HCT116 (cell line): Measurements from ENCODE around the gene WASF2. TPM values are rescaled to one million over a fixed set of nuclear protein-coding genes. Genes with fewer than 3 reads are reported as not detected.

Source experiments
- ATAC-seq: fragments of 200-7000 bp; cut with Tn5 transposase; 2 replicates; pipeline ENCODE4 v1.9.1; 2020; ENCODE audit warnings: mild to moderate bottlenecking, moderate library complexity
- BruUV-seq: library from RNA; stranded (reverse); fragments of 400-500 nt; replicated peaks from 2 replicates; lab custom pipeline; 2021; lab: Mats Ljungman, UMichigan
- CTCF ChIA-PET: fragments of 300-600 bp; sonication (Branson Sonifier 250); formaldehyde crosslinking; loops from one replicate; lab custom pipeline; 2021; ENCODE audit warnings: antibody characterized with exemption; lab: Charles Lee
- POLR2A ChIA-PET: fragments of 300-600, 350-600 bp; sonication (Branson Sonifier 250); formaldehyde crosslinking; loops from one replicate; lab custom pipeline; 2021; ENCODE audit warnings: antibody characterized with exemption; lab: Charles Lee
- RAD21 ChIA-PET, 2 experiments: fragments of 300-600 bp; sonication (Branson Sonifier 250); formaldehyde crosslinking; loops; one replicate each; lab custom pipeline; 2023; ENCODE audit warnings: low total read pairs in 2 of 2; ENCODE audit not compliant: uncharacterized antibody in 2 of 2, unreplicated experiment in 2 of 2, low non-redundant PET in 1 of 2; lab: Charles Lee
- DNase-seq: peaks from one replicate; pipeline ENCODE4 v3.0.0-alpha.2; 2010; ENCODE audit warnings: low read depth, low spot score
- H2AFZ ChIP-seq: fragments of 200-600 bp; shearing (Covaris generic), sonication (generic); 2 replicates; pipeline ENCODE4 v1.6.1; 2017; ENCODE audit warnings: low read depth, mixed run types, mixed read lengths, antibody characterized with exemption, low read length; ENCODE audit not compliant: poor library complexity, severe bottlenecking
- H3K27ac ChIP-seq: 2 replicates; pipeline ENCODE4 v1.5.1; 2012; ENCODE audit warnings: low read depth, low read length
- H3K27me3 ChIP-seq: fragments of 200-600 bp; sonication (generic); 2 replicates; pipeline ENCODE4 v1.6.1; 2016; ENCODE audit warnings: mixed run types, low read length, mixed read lengths; ENCODE audit not compliant: insufficient read depth
- H3K36me3 ChIP-seq, 2 experiments: fragments of 200-500 bp in 1 of 2; fragments of 200-600 bp in 1 of 2; sonication (Bioruptor generic) in 1 of 2; sonication (generic) in 1 of 2; 2 replicates each; pipeline versions ENCODE4 v1.5.1 to v1.6.1; 2014 to 2016; ENCODE audit warnings: low read length in 2 of 2, inconsistent platforms in 1 of 2, mixed read lengths in 1 of 2, mixed run types in 1 of 2; ENCODE audit not compliant: insufficient read depth in 2 of 2, control insufficient read depth in 1 of 2
- H3K4me1 ChIP-seq, 2 experiments: fragments of 200-600 bp in 1 of 2; sonication (generic) in 1 of 2; 2 replicates each; pipeline versions ENCODE4 v1.5.1 to v1.6.1; 2012 to 2017; ENCODE audit warnings: low read length in 2 of 2, inconsistent platforms in 1 of 2, mild to moderate bottlenecking in 1 of 2, mixed read lengths in 1 of 2, mixed run types in 1 of 2, moderate library complexity in 1 of 2; ENCODE audit not compliant: insufficient read depth in 2 of 2, control insufficient read depth in 1 of 2
- H3K4me2 ChIP-seq: fragments of 200-600 bp; sonication (generic); 2 replicates; pipeline ENCODE4 v1.6.1; 2017; ENCODE audit warnings: mixed run types, low read length, mixed read lengths
- H3K4me3 ChIP-seq, 2 experiments: fragments of 200-600 bp in 1 of 2; sonication (generic) in 1 of 2; replicated peaks in 1 of 2; 2 replicates each; pipeline ENCODE4 v1.5.1; 2011 to 2016; ENCODE audit warnings: low read length in 2 of 2, control low read depth in 1 of 2, low read depth in 1 of 2, mild to moderate bottlenecking in 1 of 2, mixed read lengths in 1 of 2, mixed run types in 1 of 2
- H3K79me2 ChIP-seq: fragments of 200-600 bp; sonication (generic); 2 replicates; pipeline ENCODE4 v1.6.1; 2017; ENCODE audit warnings: mild to moderate bottlenecking, mixed run types, low read length, moderate library complexity, mixed read lengths; ENCODE audit not compliant: insufficient read depth
- H3K9ac ChIP-seq: fragments of 200-600 bp; sonication (generic); 2 replicates; pipeline ENCODE4 v1.6.1; 2016; ENCODE audit warnings: low read length, mixed read lengths
- H3K9me2 ChIP-seq: fragments of 200-600 bp; sonication (generic), shearing (Covaris generic); 2 replicates; pipeline ENCODE4 v1.6.1; 2017; ENCODE audit warnings: mixed run types, mild to moderate bottlenecking, moderate library complexity; ENCODE audit not compliant: insufficient read depth
- H3K9me3 ChIP-seq, 2 experiments: fragments of 200-500 bp in 1 of 2; fragments of 200-600 bp in 1 of 2; sonication (Bioruptor generic) in 1 of 2; sonication (generic) in 1 of 2; 2 replicates each; pipeline ENCODE4 v1.6.1; 2014 to 2017; ENCODE audit warnings: low read length in 2 of 2, mixed read lengths in 2 of 2, inconsistent platforms in 1 of 2, low read depth in 1 of 2, mild to moderate bottlenecking in 1 of 2, mixed run types in 1 of 2, moderate library complexity in 1 of 2; ENCODE audit not compliant: control insufficient read depth in 1 of 2, insufficient read depth in 1 of 2
- H4K20me1 ChIP-seq: fragments of 200-600 bp; sonication (generic), shearing (Covaris generic); 2 replicates; pipeline ENCODE4 v1.6.1; 2017; ENCODE audit warnings: mixed run types, mild to moderate bottlenecking, moderate library complexity; ENCODE audit not compliant: insufficient read depth
- EGR1 ChIP-seq: IDR thresholded peaks from 2 replicates; pipeline ENCODE4 v1.6.1; 2012; ENCODE audit warnings: low read depth
- EZH2 ChIP-seq: fragments of 200-600 bp; sonication (generic); IDR thresholded peaks from 2 replicates; pipeline ENCODE4 v1.6.1; 2017; ENCODE audit warnings: antibody characterized with exemption, mixed run types
- POLR2A ChIP-seq: IDR thresholded peaks from 2 replicates; pipeline ENCODE4 v1.7.0; 2011; ENCODE audit warnings: borderline replicate concordance; ENCODE audit not compliant: insufficient read depth, insufficient read length; ENCODE audit errors: extremely low read depth
- POLR2AphosphoS5 ChIP-seq: IDR thresholded peaks from 2 replicates; pipeline ENCODE4 v1.6.1; 2011; ENCODE audit warnings: mild to moderate bottlenecking, low read depth, low read length, moderate library complexity
- RAD21 ChIP-seq: IDR thresholded peaks from 2 replicates; pipeline ENCODE4 v1.6.1; 2012; ENCODE audit warnings: low read depth, mild to moderate bottlenecking
- SIN3A ChIP-seq: IDR thresholded peaks from 2 replicates; pipeline ENCODE4 v1.6.1; 2012; ENCODE audit warnings: low read depth
- SP1 ChIP-seq: IDR thresholded peaks from 2 replicates; pipeline ENCODE4 v1.6.1; 2012; ENCODE audit warnings: low read depth
- SRF ChIP-seq: IDR thresholded peaks from 2 replicates; pipeline ENCODE4 v1.6.1; 2012; ENCODE audit warnings: low read depth
- ZFX ChIP-seq: fragments of 450-650 bp; IDR thresholded peaks from 2 replicates; pipeline ENCODE4 v1.6.1; 2017
- intact Hi-C: fragments of 100-400 bp; cut with micrococcal nuclease; formaldehyde crosslinking; loops from 2 replicates; pipeline ENCODE4 v1.10.0; 2022
- total RNA-seq: library from RNA; stranded (reverse); gene quantifications from one replicate; pipeline ENCODE4 v1.2.1, GENCODE V29; 2021; ENCODE audit not compliant: unreplicated experiment
- TF ChIP-seq, protein P1 (sequence below): IDR thresholded peaks from 2 replicates; pipeline ENCODE4 v1.6.1; 2012
- TF ChIP-seq, protein P2 (sequence below): IDR thresholded peaks from 2 replicates; pipeline ENCODE4 v1.6.1; 2011; ENCODE audit warnings: mild to moderate bottlenecking, low read length, moderate library complexity; ENCODE audit not compliant: insufficient replicate concordance; ENCODE audit errors: extremely low read depth

Gene WASF2
- total RNA-seq, 1 experiment from 2014 or later, result 111 TPM

DNA sequence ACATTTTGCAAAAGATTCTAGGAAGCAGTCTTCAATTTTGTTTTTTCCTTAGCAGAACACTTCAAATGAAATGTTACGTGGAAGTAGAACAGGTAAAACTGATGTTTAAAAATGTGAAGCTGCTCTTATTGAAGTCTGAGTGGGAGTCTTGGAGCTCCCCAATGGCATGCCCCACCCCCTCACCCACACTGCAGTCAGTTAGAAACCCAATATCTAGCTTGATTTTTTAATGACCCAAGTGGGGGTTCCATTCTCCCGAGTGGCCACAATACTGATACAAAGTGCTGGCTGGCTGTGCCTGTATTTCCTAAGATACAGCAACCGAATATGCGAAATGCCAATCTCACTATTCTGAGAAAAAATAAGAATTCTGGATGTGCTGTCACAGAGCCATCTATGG, 66.3 kb downstream of the WASF2 start:
- intact Hi-C loops, result no loop called here
- Histone ChIP-seq H3K27ac (no peak overlapping the region), H3K9ac (no peak overlapping the region), H3K4me1 (no peaks in the 10 kb centered on the region), H3K4me3 (no peak overlapping the region), H3K79me2 (peaks cover 50% of the 10 kb centered on the region), H4K20me1 (no peaks in the 10 kb centered on the region), H3K36me3 (peaks cover 7 to 10% of the 10 kb centered on the region in 2 experiments; a peak in 3 of 4 replicates), H3K9me2 (no peaks in the 10 kb centered on the region), H3K27me3 (no peaks in the 10 kb centered on the region)
- DNase-seq, result no peak
- CTCF ChIA-PET, result interaction anchor here (0.9 kb wide), 1 partner anchor 28 kb away, joined by 3 read pairs; no protein-coding TSS in a partner anchor
- RAD21 ChIA-PET, result no interaction called here
- no TSS peak for BruUV-seq
- TF ChIP-seq POLR2AphosphoS5, result no peak
- TF ChIP-seq, protein P1, sequence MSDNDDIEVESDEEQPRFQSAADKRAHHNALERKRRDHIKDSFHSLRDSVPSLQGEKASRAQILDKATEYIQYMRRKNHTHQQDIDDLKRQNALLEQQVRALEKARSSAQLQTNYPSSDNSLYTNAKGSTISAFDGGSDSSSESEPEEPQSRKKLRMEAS, result no peak
- no peak for TF ChIP-seq ZFX
- TF ChIP-seq EGR1, result no peak
- TF ChIP-seq RAD21, result no peak
- no peak for TF ChIP-seq SP1
- no peak for TF ChIP-seq SIN3A
- TF ChIP-seq POLR2A, result no peak
- TF ChIP-seq, protein P2, sequence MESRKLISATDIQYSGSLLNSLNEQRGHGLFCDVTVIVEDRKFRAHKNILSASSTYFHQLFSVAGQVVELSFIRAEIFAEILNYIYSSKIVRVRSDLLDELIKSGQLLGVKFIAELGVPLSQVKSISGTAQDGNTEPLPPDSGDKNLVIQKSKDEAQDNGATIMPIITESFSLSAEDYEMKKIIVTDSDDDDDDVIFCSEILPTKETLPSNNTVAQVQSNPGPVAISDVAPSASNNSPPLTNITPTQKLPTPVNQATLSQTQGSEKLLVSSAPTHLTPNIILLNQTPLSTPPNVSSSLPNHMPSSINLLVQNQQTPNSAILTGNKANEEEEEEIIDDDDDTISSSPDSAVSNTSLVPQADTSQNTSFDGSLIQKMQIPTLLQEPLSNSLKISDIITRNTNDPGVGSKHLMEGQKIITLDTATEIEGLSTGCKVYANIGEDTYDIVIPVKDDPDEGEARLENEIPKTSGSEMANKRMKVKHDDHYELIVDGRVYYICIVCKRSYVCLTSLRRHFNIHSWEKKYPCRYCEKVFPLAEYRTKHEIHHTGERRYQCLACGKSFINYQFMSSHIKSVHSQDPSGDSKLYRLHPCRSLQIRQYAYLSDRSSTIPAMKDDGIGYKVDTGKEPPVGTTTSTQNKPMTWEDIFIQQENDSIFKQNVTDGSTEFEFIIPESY, result no peak
- TF ChIP-seq EZH2, result no peak
- TF ChIP-seq SRF, result no peak
- TF ChIP-seq, all 23 proteins: peak for 0
- POLR2A ChIA-PET, result no interaction called here
- no peak for ATAC-seq
- Histone ChIP-seq H2AFZ (no peak overlapping the region), H3K9me3 (no peaks in the 10 kb centered on the region), H3K4me2 (no peak overlapping the region)
